Hypothalamus (tissue), 51 donors: ENCODE data around the gene PPM1L.

Source experiments
- DNase-seq, 51 donors: peaks; one replicate each; lab custom pipeline; 2025; lab: John Stamatoyannopoulos, UW

Gene PPM1L

DNA sequence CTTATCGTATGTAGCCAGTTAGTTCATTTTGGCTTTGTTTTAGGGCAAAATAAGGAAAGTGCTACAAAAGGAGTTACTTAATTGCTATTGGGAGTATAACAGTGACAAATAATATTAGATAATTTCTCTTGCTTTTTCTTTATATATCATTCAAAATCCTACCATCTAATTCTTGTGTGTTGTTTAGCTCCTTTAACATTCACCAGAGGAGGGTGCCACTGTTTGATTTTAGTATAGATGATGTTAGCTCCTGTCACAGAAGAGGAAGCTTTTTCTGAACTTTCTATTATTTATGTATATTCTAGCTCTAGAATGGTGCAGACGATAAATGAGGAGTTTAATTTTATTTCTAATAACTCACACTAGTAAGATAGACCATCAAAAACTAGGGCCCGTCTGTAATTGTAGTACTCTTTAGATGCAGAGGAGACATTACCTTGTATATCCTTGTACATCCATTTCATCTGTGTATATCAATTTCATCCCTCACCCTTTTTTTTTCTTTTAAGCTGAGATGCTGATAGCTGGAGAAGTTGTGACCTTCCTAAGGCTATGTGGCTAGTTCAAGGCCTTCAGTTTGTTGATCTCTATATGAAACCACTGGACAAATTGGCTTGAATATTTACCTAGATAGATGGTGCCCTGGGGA, 3.0 kb downstream of the PPM1L start:
- no peak for DNase-seq

- DNase-seq, result no peak
Observed at GRCh38 chr3:160763073-160763472, 7.0 kb downstream of the PPM1L start.

DNA sequence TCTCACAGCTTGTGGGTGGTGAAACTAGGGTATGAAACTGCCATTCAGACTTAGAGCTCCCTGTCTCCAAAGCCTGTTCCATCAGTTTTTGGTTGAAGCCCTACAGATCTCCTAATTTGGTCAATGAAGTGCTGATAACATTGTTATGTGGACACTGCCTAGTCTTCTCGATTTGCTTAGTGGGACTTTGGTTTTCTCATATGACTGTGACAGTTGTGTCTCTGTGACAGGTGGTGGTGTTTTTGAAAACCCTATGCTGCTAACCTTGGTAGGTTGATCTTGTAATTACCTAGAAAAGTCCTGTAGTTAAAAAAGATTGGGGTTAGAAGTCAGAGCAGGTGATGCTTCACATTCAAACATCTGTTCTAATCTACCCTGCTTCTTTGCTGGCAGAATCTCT, 9.2 kb downstream of the PPM1L start:
- DNase-seq, result no peak

DNA sequence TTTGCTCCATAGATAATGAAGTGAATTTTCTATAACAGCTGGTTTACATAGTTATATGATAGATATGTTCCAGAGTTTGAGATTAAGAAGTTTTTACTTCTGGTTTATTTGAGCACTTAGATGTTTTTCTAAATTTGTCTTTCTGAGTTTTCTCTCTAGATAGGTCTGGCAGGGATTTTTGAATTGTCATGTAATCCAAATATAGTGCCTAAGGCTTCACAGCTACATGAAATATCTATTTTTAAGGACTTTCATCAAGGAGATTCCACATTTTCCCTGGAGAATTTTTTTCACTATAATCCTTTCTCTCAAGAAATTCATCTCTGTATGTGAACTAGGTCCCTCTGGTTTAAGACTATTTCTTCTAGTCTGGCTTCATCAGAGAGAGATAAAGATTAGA, 12.0 kb downstream of the PPM1L start:
- DNase-seq, result no peak

DNA sequence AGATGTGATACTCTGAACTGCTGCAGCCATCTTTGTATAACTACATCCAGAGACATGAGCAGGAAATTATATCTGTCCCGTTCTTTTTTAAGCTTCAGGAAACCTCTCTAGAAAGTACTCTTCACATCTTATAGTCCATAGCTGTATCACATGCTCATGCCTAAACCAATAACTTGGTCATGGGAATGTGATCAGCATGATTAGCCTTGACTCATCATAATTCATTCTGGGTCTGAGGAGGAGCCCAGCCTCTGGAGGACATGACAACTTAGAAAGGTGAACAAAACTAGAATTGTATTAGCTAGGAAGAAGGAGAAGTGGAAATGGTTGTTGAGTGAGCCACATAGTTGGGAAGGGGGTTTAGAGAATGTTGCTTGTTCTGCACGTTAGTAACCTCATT, 12.9 kb downstream of the PPM1L start:
- no peak for DNase-seq

DNA sequence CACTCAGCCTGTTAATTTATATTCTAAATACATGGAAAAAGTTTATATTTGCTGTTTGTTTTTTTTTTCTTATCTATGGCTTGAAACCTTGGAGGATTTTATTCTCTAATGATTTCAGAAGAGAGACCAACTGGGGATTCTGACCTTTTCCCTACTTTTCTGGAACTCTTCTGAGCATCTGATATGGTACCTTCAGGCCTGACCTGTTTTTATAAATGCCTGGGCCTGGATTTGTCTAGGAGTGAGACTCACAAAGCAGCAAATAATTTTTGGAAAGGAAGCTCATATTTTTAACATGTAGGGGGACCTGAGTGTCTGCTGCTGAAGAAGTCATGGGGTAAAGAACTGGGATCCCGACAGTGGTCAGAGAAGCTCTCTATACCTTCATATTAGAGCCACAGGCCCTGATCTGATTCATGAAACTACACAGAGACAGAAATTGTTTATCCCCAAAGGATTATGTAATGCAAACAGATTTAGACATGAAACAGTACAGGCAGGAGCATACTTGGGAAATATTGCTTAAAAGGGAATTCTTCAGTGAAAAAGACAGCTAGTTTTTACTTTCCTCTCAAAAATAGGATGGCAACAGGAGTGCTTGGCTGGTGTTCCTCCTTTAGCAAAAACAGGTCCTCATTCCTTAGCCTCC, 15.9 kb downstream of the PPM1L start:
- no peak for DNase-seq

DNA sequence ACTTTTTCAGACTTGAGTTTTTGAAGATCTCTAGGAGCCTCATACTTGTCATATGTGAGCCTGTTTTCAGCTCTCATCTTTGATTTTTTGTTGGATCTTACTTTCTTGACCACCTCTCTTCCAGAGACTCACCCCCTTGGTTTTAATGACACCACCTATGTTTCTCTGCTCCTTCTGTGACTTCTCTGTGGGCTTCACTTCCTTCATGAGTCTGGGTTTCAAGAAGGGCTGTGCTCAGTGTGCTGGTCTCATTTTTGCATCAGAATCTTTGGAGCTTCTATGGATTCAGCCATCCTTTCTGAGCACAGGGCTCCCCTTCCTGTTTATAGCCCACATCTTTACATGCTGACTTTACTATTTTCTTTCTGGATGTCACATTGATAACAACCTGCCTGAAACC, 17.7 kb downstream of the PPM1L start:
- DNase-seq, result no peak

- no peak for DNase-seq
Observed at GRCh38 chr3:160774172-160774571, 18.1 kb downstream of the PPM1L start.

DNA sequence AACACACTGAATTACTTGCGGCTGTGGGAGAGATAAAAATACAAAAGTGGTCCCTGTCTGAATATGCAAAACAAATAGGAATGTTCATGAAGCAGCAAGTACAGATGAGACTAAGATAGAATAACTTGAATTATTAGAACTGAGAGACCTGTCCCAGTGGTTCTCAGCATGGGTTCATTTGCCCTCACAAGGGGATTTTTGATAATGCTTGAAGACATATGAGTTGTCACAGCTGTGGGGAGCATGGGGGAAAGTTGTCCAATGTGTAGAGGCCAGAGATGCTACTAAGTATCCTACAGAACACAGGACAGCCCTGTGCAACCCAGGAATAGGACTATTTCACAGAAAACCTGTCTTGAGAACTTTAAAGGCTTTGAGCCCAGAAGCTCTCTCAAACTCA, 22.4 kb downstream of the PPM1L start:
- DNase-seq, result no peak

- DNase-seq, result no peak
Observed at GRCh38 chr3:160779040-160779439, 23.0 kb downstream of the PPM1L start.

- no peak for DNase-seq
Observed at GRCh38 chr3:160780245-160780644, 24.2 kb downstream of the PPM1L start.

GRCh38 chr3:160781402-160781801, 25.4 kb downstream of the PPM1L start:
- DNase-seq, result no peak

GRCh38 chr3:160781863-160782262, 25.8 kb downstream of the PPM1L start:
- no peak for DNase-seq

- DNase-seq, result no peak
Observed at GRCh38 chr3:160784853-160785252, 28.8 kb downstream of the PPM1L start.

GRCh38 chr3:160790726-160791125, 34.7 kb downstream of the PPM1L start:
- DNase-seq, result no peak

DNA sequence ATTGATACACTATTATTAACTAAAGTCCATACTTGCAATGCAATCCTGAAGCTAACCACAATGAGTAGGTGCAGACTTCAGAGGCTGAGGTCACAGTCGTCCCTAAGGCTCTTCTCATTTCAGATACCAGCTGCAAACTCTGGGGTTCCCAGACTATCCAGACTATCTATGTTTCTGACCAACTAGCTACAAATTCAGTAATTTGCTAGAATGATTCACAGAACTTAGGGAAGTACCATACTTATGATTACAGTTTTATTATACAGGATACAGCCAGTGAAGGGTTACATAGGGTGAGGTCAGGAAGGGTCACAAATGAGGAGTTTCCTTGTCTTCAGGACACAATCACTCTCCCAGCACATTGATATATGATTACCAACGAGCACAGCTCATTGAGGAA, 36.5 kb downstream of the PPM1L start:
- no peak for DNase-seq

- no peak for DNase-seq
Observed at GRCh38 chr3:160793722-160794252, 37.8 kb downstream of the PPM1L start.

DNA sequence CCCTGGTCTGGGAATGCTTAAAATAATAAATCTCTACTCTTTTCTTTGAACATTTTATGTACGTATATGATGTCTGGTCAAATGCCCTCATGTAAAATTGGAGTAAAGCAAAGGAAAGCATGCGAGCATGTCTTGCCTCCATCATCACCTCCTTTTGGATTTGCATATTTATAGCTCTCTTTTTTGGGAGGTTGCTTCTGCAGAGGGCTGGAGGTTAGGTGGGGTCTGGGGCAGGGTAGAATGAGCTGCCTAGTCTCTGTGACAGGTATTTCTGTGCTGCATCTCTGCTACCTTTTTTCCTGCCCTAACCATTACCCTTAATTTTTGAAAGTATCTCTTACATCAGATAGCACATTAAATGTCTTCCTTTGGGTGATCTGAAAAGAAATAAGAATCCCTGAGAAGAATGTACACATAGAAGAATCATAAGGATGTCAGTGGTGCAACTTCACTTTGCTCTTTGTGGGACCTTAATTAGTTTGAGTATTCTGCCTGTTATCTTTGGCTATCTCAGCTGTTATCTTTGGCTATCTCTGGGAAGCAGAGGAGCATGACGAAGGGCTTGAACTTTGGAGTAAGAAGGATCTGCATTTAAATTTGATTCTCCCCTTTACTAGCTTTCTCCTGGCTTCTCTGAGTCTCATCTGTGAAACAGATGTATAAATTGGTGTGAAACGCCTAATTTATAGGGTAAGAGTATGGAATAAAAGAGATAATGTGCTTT, 40.2 kb downstream of the PPM1L start:
- no peak for DNase-seq

GRCh38 chr3:160796813-160797164, 40.8 kb downstream of the PPM1L start:
- DNase-seq, result no peak

GRCh38 chr3:160797356-160797755, 41.3 kb downstream of the PPM1L start:
- no peak for DNase-seq

- DNase-seq, result peak in 7 of 51 donors; percentile 3 to 28 (median 9)
Observed at GRCh38 chr3:160801386-160802118, 45.5 kb downstream of the PPM1L start.
